Measurements from ENCODE around the gene EVPLL.
"Not testable (repeated sequence)": the region's sequence is repeated elsewhere in the genome, so short reads cannot be mapped to it uniquely, and the experiment has no call there.

The EVPLL gene

GRCh38 chr17:18422464-18422863 lies 44.9 kb downstream of the EVPLL start:
- in situ Hi-C loops (cut with MboI; ENCODE audit: low sequenced_read_pairs), result not testable (repeated sequence)

DNA sequence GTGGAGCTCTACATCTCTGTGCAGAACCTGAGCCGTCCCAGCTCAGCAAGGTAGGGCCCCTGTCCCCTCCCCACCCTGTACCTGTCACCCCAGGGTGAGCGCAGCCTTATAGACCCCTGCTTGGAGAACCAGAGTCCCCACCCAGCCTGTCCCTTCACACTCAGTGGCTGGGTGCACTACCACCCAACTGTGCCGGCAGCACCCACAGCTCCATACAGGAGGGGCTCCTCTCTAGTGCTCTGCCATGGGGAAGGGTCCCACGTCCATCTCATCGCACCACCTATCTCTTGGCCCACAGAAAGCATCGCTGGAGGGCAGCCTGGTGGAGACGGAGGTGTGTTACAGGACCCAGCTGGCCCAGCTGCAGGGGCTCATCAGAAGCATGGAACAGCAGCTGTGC lies 45.4 kb downstream of the EVPLL start:
- in situ Hi-C loops (cut with MboI; ENCODE audit: low sequenced_read_pairs), result not testable (repeated sequence)

DNA sequence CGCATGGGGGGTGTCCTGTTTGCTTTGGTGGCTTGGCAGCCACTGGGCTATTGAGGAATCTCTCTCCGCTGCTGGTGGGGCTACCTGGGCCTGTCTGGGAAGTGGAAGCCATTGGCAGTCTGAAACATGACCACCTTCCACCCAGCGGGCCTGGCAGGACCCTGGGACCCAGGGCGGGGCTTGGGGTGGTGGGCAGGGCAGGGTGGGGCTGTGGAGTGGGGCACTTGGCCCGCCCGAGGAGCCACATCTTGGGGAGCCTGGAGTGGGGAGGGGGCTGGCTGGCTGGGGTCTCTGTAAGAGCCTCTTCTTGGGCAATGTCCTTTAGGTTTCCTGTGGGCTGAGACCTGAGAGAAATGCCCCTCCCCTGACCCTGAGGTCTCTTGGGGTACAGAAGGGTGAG lies 48.0 kb downstream of the EVPLL start:
- in situ Hi-C loops (cut with MboI; ENCODE audit: low sequenced_read_pairs), result not testable (repeated sequence)

- in situ Hi-C loops (cut with MboI; ENCODE audit: low sequenced_read_pairs), result not testable (repeated sequence)
Observed at GRCh38 chr17:18426639-18427038, 49.1 kb downstream of the EVPLL start.

- in situ Hi-C loops (cut with MboI; ENCODE audit: low sequenced_read_pairs), result not testable (repeated sequence)
Observed at GRCh38 chr17:18432206-18432605, 54.6 kb downstream of the EVPLL start.

Measured in HL-60/S4 treated with retinoic acid at 250 ng/mL for 4 days and 3 days (cell line).